GM12892 (cell line): ENCODE data around the gene CD99L2.

Experiments used
- POLR2A ChIP-seq: IDR thresholded peaks from 2 replicates; pipeline ENCODE4 v1.6.1; 2011; ENCODE audit warnings: low read depth, low read length, control low read depth
- POLR2AphosphoS5 ChIP-seq: IDR thresholded peaks from 2 replicates; pipeline ENCODE4 v1.6.1; 2011; ENCODE audit warnings: low read depth, low read length, control low read depth
- TAF1 ChIP-seq: IDR thresholded peaks from 2 replicates; pipeline ENCODE4 v1.6.1; 2011; ENCODE audit warnings: low read depth, mild to moderate bottlenecking, control low read depth, low read length, borderline replicate concordance

- no peak for TF ChIP-seq POLR2A
- no peak for TF ChIP-seq POLR2AphosphoS5
- no peak for TF ChIP-seq TAF1
These were observed 76.5 kb downstream of the CD99L2 start for GRCh38 chrX:150821971-150822370.
